ENCODE measurements around the gene RPS3. TPM values are rescaled to one million over a fixed set of nuclear protein-coding genes. Genes with fewer than 3 reads are reported as not detected.
A peak's percentile ranks its signal among the peaks of the same experiment; 100 is the strongest.

RPS3 gene
- total and polyA plus RNA-seq, 9 of the 15 experiments (the other 6 are each of a cell fraction or from before 2014, with no cell fraction given) = 2,700 to 5,771 (median 3,679) TPM

GRCh38 chr11:75375626-75376025, 23.7 kb upstream of the RPS3 start:
- Histone ChIP-seq H4K20me1 (replicated peaks; ENCODE audit: control insufficient read depth, insufficient read depth, low read length) (no peaks in the 10 kb centered on the region), H2AFZ (ENCODE audit: low read depth, low read length) (no peak overlapping the region), H3K9me3 (replicated peaks; ENCODE audit: control insufficient read depth, insufficient read depth, low read depth, low read length) (no peaks in the 10 kb centered on the region), H3K9me1 (ENCODE audit: control insufficient read depth, insufficient read depth, low read length) (no peaks in the 10 kb centered on the region), H3K79me2 (ENCODE audit: control insufficient read depth, insufficient read depth, low read length) (no peaks in the 10 kb centered on the region), H3K36me3 (ENCODE audit: control insufficient read depth, insufficient read depth, low read length) (no peaks in the 10 kb centered on the region), H3K4me1 (replicated peaks in 1 of 2; ENCODE audit: control insufficient read depth in 2 of 2, insufficient read depth in 2 of 2, low read length in 2 of 2) (peaks cover 15 to 19% of the 10 kb centered on the region in 2 experiments), H3K27me3 (ENCODE audit: control insufficient read depth in 2 of 2, insufficient read depth in 2 of 2, low read length in 2 of 2) (no peaks in the 10 kb centered on the region), H3K4me3 (no peak overlapping the region), H3K4me2 (ENCODE audit: insufficient read depth, low read length) (no peak overlapping the region), H3K27ac (ENCODE audit: extremely low read depth, low read depth, low read length) (no peak overlapping the region), H3K9ac (ENCODE audit: insufficient read depth in 1 of 2, low read depth in 2 of 2, low read length in 2 of 2) (peak overlapping the region in 1 of 2 experiments; percentile 77; a peak in 1 of 4 replicates)
- intact Hi-C loops (cut with micrococcal nuclease) (loop anchor here (2.0 kb wide), 1 partner anchor 47 kb away; no protein-coding TSS in a partner anchor), in situ Hi-C loops (cut with MboI) (no loop called here)
- BruUV-seq (replicated peaks) = no TSS peak
- FAIRE-seq = no peak
- ATAC-seq = no peak
- TF ChIP-seq ZNF695 (CRISPR knock-in tag; IDR thresholded peaks at IDR 0.05) (no peak), TFE3 (CRISPR knock-in tag; IDR thresholded peaks at IDR 0.05) (no peak)
- WGBS (ENCODE audit: insufficient coverage, low coverage, missing lambda C conversion rate) = 68% methylated on average over 8 of the region's 8 CpGs
- DNase-seq (ENCODE audit: extremely low read depth in 1 of 4, low spot score in 3 of 4) = no peak
- POLR2A ChIA-PET = interaction anchor here (0.6 to 1.1 kb wide), 2 partner anchors 12 to 426 kb away, joined by 3 to 5 read pairs; no protein-coding TSS in a partner anchor
- CTCF ChIA-PET (ENCODE audit: low intra/inter-chr PET ratio) = no interaction called here

- Histone ChIP-seq H3K36me3 (ENCODE audit: control insufficient read depth, insufficient read depth, low read length) (no peaks in the 10 kb centered on the region), H3K9me3 (replicated peaks; ENCODE audit: control insufficient read depth, insufficient read depth, low read depth, low read length) (no peaks in the 10 kb centered on the region), H3K4me3 (no peak overlapping the region), H3K4me2 (ENCODE audit: insufficient read depth, low read length) (no peak overlapping the region), H3K79me2 (ENCODE audit: control insufficient read depth, insufficient read depth, low read length) (no peaks in the 10 kb centered on the region), H3K9me1 (ENCODE audit: control insufficient read depth, insufficient read depth, low read length) (no peaks in the 10 kb centered on the region), H4K20me1 (replicated peaks; ENCODE audit: control insufficient read depth, insufficient read depth, low read length) (no peaks in the 10 kb centered on the region), H3K27ac (ENCODE audit: extremely low read depth, low read depth, low read length) (no peak overlapping the region), H3K27me3 (ENCODE audit: control insufficient read depth in 2 of 2, insufficient read depth in 2 of 2, low read length in 2 of 2) (no peaks in the 10 kb centered on the region), H3K4me1 (replicated peaks in 1 of 2; ENCODE audit: control insufficient read depth in 2 of 2, insufficient read depth in 2 of 2, low read length in 2 of 2) (peaks cover 19 to 24% of the 10 kb centered on the region in 2 experiments), H3K9ac (ENCODE audit: insufficient read depth in 1 of 2, low read depth in 2 of 2, low read length in 2 of 2) (peak overlapping the region in 1 of 2 experiments; percentile 50; a peak in 2 of 4 replicates), H2AFZ (ENCODE audit: low read depth, low read length) (peak overlapping the region; percentile 40; the same call in 1 of the 2 replicates)
- FAIRE-seq (peak; percentile 77), ATAC-seq (peak; percentile 87), DNase-seq (ENCODE audit: extremely low read depth in 1 of 4, low spot score in 3 of 4) (peak; percentile 36 to 61 (median 46))
- in situ Hi-C loops (cut with MboI) = no loop called here
- 9% methylated on average over 9 of the region's 9 CpGs for WGBS (ENCODE audit: insufficient coverage, low coverage, missing lambda C conversion rate)
- ChIA-PET CTCF (ENCODE audit: low intra/inter-chr PET ratio) (no interaction called here), POLR2A (interaction anchor here (0.6 to 1.1 kb wide), 2 partner anchors 12 to 425 kb away, joined by 3 to 5 read pairs; no protein-coding TSS in a partner anchor)
- BruUV-seq (replicated peaks) = no TSS peak
- intact Hi-C loops (cut with micrococcal nuclease) = loop anchor here (2.0 kb wide), 1 partner anchor 47 kb away; no protein-coding TSS in a partner anchor
- TF ChIP-seq RAD21 (CRISPR knock-in tag; conservative IDR thresholded peaks at IDR 0.05 in 1 of 2, IDR thresholded peaks at IDR 0.05 in 1 of 2) (peak; percentile 39 to 64), CTCF (IDR thresholded peaks at IDR 0.05 in 2 of 3, conservative IDR thresholded peaks at IDR 0.05 in 1 of 3; ENCODE audit: insufficient read depth in 2 of 3, low read depth in 1 of 3, low read length in 3 of 3) (peak; percentile 66 to 91 (median 73)), TRIM28 (IDR thresholded peaks at IDR 0.05) (no peak), CTCFL (IDR thresholded peaks at IDR 0.05; ENCODE audit: borderline replicate concordance, insufficient read depth, low read depth, low read length, poor library complexity, severe bottlenecking) (peak; percentile 87), EP300 (IDR thresholded peaks at IDR 0.05; ENCODE audit: low read length) (0 out of 2 replicates have a peak, but pooled peaks have one; percentile 11), RCOR1 (IDR thresholded peaks at IDR 0.05; ENCODE audit: borderline replicate concordance in 1 of 2, low read depth in 2 of 2, low read length in 2 of 2) (peak in 1 of 2 experiments; percentile 76; a peak in 1 of 4 replicates)
These were observed 23.1 kb upstream of the RPS3 start for GRCh38 chr11:75376175-75376574.

Measured in K562 (cell line).